GM19463 (cell line): ENCODE results near the gene ATP6V0B.

ENCODE experiments used
- ATAC-seq: cut with Tn5 transposase; IDR thresholded peaks from one replicate; pipeline ENCODE4 v1.9.1; 2021; ENCODE audit warnings: mild to moderate bottlenecking, moderate library complexity; ENCODE audit not compliant: unreplicated experiment

ATP6V0B gene

DNA sequence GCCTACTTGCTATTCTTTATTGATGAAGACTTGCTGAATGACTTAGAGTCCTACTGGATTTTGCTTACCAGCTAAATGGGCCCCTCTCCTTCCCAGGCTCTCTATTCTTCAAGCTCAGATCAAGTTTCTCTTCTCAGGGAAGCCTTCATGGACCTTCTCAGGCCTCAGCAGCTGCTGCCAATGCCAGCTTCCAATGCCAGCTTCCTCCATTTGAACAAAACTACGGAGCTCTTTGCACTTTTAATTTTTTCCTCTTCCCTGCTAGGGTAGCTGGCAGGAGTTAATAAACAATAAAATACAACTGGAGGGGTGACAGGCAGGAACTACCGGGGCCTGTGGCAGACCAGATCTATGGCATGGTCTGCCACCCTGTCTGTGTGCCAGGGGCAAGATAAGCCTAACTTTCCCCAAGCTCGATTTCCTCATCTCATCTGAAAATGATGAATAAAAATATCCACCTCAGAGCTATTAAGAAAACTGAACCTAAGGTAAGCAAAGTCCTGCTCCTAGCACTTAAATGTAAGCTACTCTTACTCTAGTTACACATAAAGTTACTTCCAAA, 29.0 kb upstream of the ATP6V0B start:
- ATAC-seq = no peak

DNA sequence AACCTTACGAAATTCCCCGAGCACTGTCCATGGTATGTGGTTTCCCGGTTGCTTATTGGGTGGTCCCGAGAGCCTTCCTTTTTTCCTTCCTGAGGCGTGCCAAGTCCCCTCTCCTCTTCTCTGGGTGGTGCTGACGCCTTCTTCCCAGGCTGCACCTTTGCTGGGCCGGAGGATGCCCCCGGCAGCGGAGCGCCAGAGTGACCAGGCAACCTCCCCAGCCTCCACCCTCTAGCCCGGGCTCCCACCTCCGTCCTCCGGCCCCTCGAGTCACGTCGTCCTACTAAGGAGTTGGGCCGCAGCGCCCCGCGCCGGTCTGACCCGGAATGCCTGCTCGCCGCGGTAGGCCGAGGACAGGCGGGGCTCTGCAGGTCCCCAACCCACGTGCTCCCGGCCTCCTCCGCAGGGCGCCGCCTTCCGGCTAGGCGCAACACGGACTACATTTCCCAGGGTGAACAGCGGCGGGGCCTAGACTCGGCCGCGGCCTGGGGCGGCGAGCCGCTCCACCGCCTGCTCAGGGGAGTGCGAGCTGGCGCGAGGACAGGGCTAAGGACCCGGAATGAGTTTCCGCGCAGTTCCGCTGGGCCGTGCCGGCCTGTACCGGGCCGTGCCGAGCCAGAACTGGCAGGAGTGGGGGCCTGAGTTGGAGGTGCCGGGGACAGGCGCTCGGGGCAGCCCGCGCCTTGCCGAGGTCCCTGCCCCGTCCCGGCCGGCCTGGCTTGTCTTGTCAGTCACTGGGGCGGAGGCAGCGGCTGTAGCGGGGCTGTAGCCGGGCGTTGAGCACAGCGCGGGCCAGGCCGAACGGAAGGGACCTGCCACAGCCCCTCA, 28.3 kb upstream of the ATP6V0B start, which contains the start of gene IPO13:
IPO13 (plus strand) TSS at position 715 of the 825 bp plus-strand sequence. CDS start 651 bp downstream, outside the sequence.
- ATAC-seq = peak; percentile 93

DNA sequence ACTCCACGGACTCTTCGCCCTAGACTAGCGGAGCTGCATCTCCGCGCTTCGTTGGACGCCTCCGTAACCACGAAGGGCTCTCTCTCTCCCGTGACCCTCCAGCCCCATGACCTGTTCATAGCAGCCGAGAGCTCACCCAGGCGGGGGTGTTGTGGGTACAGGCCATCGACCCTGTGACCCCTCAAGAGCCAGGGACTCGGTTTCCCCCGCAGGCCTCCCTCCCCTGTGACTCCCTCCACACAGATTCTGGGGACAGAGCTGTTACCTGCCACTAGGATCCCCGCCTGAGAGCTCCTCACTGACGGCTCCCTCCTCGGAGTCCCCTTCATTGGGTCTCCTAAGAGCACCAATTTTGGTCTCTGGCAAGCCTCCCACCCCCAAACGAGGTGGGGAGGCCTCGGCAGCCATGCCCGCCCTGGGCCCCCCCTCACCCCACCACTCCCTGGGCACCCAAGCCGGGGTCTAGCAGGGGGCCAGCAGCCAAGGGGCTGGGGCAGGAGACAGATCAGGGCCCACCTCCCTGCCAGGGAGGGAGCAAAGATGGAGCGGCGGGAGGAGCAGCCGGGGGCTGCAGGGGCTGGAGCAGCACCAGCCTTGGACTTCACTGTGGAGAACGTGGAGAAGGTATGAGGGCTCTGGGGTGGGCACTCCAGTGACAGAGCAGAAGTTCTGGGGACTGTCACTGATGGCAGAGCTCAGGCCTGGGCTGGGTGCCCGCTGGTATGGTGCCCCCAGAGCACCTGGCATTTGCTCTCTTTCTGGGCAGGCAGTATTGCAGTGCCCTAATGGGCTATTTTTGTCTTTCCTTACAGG, 27.5 kb upstream of the ATP6V0B start:
- ATAC-seq = no peak

DNA sequence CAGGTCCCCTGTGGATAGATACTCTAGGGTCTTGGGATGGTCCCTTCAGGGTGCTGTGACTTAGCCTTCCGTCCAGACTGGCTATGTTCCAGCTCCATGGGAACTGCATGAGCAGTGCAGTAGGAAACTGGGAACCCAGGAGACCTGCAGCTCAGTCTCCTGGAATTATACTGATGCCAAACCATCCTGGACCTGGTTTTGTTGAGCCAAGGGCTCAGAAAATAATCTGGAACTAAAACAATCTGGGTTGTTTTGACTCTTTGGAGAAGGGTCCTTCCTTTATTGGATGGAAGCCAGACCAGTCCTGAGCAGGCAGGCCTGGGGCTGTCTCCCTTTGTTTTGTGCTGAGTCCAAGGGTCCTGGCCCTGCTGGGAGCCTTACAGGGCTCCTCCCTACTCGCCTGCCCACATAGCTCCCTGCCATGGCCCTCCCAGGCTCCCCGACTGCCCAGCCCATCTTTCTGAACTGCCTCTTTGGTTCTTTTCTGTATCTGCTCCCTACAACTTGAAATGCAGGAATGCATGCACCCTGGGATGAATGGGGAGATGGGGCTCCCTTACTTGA, 26.8 kb upstream of the ATP6V0B start:
- ATAC-seq = no peak

DNA sequence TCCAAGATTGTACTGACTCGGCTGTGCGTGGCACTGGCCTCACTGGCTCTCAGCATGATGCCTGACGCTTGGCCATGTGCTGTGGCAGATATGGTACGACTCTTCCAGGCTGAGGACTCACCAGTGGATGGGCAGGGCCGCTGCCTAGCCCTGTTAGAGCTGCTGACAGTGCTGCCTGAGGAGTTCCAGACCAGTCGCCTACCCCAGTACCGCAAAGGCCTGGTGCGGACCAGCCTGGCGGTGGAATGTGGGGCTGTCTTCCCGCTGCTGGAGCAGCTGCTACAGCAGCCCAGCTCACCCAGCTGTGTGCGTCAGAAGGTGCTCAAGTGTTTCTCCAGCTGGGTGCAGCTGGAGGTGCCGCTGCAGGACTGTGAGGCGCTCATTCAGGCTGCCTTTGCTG, 25.1 kb upstream of the ATP6V0B start:
- no peak for ATAC-seq

DNA sequence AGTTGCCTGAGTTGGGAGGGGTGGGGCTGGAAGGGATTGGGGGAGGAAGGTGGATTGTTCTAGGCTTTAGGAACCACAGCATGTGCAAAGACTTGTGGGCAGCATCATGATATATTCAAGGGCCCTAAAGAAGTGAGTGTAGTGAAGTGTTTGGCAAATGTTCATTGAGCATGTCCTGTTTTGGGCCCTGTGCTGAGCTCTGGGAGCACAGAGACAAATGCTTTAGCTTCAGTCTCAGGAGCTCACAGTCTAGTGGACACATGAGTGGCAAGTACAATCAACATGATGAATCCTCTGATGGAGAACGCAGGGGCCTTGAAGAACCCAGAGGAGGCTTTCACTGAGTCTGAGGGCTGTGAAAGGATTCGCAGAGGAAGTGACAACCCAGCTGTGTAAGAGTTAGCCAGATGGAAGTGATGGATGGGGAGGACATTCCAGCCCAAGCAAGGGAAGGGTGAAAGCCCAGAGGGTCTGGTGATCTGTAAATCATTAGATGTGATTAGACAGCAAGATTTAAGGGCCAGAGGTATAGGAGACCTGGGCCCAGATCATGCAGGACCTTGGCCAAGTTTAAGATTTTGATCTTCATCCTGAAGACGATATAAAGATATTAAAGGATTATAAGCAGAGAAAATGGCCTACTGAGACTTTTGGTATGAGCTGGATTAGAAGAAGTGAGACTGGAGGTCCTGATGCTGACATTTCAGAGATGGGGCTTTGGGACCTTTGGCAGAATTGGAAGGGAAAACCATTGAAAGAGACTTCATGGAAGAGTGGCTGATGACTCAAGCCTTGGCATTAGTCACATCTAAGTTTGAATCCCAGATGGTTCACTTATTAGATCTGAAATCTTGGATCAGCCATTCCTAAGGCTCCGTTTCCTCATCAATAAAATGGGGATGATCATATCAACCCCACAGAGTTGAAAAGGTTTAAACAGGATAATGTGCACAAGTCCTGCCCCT, 23.5 kb upstream of the ATP6V0B start:
- ATAC-seq = no peak

DNA sequence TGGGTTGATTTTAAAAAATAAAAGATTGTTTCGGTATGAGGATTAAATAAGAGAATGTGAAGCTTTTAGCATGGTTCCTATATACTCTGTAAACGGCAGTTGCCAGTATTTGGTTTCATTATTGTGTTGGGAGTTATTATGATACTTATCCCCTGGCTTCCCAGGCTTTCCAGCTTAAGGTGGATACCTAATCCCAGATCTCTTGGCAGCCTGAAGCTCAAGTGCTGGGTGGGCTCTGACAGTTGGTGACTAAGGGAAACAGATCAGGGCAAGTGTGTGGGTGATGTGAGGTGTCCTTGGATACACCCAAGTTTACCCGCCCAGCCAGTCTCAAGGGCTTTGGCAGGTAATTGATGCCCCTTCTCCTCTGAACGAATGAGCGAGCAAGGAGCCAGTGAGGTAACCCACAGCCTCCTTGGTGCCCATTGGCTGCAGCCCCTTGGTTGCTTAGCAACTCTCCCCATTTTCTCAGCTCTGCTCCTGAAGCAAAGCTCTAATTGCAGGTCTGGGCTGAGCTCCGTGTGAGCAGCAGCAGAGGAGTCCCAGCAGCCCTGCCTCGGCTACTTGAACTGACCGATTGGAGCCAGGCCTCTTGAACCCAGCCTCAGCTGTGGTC, 21.9 kb upstream of the ATP6V0B start:
- no peak for ATAC-seq

DNA sequence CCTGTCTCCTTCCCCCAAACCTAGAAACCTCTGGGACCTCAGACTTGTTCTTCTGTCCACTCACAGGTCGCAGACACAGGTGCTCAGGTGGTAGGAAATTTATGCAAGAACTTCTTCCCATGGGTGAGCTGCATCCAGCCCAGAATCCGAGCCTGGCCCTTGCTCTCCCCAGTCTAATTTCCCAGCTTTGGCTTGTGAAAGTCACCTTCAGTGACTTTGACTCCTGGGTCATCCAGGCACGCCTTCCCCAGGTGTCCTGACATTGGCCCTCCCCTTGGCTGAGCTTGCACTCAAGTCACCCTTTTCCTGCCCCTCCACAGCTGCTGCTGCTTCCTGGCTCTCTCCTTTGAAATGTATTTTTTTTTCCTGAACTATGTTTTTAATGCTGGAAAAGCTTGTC, 21.4 kb upstream of the ATP6V0B start:
- ATAC-seq = no peak

DNA sequence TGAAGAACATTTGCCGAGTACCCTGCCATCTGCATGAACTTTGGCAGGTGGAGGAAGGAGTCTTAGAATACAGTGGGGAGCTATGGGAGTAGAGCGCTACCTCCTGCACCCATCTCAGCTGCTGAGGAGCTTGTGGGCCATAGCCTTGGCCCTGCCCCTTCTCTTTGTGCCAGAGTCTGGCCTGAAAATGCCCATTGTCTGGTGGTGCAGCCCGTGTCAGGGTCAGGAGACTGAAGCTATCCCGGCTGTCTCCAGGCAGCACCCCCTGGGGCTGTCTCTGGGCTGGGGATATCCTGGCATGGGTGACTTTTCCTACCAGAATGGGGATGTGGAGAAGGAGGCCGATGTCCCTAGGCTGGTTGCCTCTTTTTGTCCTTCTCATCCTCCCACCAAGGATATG, 20.7 kb upstream of the ATP6V0B start:
- ATAC-seq = no peak

DNA sequence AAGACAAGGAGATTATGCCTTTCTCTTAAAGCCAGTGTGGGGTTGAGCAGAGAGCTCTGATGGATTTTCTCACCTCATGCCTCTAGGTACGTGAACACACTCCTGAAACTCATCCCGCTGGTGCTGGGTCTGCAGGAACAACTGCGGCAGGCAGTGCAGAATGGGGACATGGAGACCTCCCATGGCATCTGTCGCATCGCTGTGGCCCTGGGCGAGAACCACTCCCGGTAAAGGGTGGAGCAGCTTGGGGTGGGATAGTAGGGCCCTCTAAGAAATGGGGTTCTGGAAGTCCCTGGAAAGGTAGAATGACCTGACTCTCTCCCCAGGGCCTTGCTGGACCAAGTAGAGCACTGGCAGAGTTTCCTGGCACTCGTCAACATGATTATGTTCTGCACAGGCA, 18.5 kb upstream of the ATP6V0B start:
- no peak for ATAC-seq

DNA sequence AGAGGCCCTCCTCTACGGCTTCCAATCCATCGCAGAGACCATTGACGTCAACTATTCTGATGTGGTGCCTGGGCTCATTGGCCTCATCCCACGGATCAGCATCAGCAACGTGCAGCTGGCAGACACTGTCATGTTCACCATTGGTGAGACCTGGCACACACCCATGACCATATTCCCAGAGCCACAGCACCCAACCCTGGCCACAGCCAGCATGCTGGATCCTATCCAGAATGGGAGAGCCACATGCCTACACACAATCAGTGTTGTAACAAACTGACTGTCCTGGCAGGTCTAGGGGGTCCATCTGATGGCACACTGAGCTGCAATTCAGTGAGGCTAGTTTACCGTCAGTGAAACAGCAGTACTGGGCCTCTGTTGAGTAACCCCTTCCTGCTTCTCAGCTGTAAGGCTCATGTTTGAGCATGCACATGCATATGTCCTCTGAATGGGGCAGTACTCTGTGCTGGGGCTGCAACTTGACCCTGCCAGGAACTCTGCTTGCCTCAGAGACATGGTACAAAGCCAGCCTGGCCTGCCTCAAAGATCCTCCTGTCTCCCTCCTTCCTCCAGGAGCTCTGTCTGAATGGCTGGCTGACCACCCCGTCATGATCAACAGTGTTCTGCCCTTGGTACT, 17.2 kb upstream of the ATP6V0B start:
- no peak for ATAC-seq

DNA sequence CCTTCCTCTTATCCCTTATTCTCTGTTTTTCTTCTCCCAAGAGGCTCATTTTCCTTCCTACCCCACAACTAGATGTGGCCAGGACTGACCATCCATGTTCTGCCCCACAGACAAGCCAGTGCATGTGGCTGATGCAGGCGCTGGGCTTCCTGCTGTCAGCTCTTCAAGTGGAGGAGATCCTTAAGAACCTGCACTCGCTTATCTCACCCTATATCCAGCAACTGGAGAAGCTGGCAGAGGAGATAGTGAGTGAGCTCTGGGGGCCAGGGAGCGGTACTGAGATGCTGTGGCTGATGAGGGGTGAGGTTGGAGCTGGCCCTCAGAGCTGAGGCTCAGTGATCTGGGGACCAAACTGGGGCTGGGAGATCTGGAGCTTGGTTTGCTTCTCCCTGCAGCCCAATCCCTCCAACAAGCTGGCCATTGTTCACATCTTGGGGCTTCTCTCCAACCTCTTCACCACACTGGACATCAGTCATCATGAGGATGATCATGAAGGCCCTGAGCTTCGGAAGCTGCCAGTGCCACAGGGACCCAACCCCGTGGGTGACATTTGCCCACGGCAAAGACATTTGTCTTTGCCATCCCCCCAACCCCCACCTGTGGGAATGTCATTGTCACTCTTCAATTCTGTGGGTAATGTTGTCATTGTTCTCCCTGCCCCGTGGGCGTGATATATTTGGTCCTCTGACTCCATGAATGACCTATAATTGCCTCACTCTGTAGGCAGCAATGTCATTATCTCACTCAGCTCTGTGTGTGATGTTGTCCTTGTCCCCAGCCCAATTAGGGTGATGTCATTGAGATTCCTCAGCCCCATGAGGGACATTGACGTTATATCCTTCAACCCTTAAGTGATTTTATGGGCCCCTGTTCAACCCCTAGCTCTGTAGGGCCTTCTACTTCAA, 16.2 kb upstream of the ATP6V0B start:
- ATAC-seq = no peak

DNA sequence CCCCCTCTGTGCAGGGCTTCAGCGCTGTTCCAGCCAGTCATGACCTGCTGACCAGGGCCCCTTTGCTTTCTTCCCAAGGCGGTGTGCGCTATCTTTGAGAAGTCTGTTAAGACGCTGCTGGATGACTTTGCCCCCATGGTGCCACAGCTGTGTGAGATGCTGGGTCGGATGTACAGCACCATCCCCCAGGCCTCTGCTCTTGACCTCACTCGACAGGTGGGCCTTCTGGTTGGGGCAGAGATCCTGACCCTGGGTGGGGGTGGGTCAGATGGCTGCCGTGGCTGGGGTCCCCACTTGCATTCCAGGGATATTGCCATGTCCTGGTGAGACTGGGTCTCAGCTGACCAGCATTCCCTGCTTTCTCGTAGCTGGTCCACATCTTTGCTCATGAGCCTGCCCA, 14.0 kb upstream of the ATP6V0B start:
- no peak for ATAC-seq

DNA sequence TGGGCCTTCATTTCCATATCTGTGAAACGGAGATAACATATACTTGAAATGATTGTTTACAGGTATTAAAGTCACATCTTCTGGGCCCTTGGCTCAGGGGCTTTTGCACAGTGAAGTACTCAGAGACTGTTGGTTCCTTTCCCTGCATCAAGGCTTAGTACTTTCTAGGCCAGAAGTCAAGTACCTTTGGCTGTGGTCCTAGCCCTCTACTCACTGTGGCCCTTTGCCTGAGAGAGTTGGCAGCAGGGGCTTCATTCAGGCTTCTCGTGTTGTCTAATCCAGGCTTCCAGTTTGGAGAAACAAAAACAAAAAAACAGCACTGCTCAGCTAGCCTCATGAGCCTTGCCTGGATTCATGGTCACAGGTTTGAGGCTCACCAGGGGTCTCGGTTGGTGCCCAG, 13.1 kb upstream of the ATP6V0B start:
- no peak for ATAC-seq

DNA sequence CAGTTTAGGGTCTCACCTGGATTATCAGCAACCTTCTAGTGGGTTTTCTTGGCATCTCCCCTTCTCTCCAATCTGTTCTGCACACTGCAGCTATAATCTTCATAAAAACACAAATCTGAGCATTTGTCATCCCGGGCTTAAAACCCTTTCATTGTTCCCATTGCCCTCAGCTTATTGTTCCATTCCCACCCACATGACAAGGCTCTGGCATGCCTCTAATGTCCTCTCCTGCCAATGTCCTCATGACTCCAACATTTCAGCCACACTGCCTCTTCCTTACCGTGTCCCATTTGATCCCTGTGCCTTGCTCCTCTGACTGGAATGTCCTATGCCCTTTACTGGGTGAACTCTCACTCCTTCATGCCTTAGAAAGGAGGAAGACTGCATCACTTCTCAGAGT, 12.4 kb upstream of the ATP6V0B start:
- ATAC-seq = no peak

DNA sequence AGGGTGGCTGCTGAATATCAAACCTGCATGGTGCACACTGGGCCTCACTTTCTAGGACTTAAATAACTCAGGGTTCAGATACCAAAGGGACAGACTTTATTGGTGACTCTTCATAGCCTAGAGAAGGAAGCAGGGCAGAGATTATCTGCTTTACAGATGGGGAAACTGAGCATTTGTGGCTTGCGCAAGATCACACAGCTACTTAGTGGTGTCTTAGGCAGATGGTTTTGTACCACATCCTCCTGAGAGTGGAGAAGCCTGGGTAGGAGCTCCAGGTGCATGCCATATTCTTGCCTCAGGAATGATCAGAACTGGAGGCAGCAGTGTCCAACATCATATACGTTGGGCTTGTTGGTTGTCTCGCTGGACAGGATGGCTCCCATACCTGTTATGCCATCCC, 11.8 kb upstream of the ATP6V0B start:
- ATAC-seq = no peak

DNA sequence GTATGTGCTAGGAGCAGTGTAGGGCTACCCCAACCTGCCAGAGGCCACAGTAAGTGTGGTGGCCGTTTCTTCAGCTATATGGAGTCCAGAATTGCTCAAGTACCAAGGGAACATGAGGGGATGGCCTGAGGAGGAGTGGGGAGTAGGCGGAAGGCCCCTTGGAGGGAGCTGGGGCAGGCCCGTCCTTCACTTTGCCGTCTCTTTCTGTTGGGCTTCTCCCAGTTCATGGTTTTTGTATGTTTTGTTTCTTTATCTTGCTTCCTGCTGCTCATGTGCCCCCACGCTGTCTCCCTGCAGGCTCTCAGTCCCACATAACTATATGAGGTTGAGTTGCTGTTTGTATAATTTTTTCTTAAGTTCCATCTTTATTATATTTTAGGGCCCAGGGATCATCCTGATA, 10.9 kb upstream of the ATP6V0B start:
- no peak for ATAC-seq

DNA sequence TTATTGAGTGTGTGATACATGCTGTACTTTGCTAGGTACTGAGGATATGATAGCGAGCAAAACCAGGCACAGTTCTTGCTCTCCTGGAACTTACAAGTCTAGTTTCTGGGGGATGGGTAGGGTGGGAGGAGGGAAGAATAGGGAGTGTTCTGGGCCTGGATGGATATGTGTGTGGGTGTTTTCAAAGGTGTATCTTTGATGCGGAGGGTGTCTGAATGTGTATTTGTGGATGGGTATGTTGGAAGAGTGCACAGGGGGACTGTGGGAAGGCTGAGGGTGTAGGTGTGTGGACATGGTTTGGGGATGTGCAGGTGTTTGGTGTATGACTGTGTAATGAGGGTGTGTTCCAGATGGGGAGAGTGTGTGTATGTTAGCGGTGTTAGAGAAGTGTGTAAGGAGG, 9.4 kb upstream of the ATP6V0B start:
- no peak for ATAC-seq
